Amygdala (tissue), 56 donors: ENCODE results near the gene RNU6-9.
"Not testable (repeated sequence)": the region's sequence is repeated elsewhere in the genome, so short reads cannot be mapped to it uniquely, and the experiment has no call there.

Experiments used
- DNase-seq, 56 donors: peaks; one replicate each; lab custom pipeline; 2025; lab: John Stamatoyannopoulos, UW

Gene RNU6-9

DNA sequence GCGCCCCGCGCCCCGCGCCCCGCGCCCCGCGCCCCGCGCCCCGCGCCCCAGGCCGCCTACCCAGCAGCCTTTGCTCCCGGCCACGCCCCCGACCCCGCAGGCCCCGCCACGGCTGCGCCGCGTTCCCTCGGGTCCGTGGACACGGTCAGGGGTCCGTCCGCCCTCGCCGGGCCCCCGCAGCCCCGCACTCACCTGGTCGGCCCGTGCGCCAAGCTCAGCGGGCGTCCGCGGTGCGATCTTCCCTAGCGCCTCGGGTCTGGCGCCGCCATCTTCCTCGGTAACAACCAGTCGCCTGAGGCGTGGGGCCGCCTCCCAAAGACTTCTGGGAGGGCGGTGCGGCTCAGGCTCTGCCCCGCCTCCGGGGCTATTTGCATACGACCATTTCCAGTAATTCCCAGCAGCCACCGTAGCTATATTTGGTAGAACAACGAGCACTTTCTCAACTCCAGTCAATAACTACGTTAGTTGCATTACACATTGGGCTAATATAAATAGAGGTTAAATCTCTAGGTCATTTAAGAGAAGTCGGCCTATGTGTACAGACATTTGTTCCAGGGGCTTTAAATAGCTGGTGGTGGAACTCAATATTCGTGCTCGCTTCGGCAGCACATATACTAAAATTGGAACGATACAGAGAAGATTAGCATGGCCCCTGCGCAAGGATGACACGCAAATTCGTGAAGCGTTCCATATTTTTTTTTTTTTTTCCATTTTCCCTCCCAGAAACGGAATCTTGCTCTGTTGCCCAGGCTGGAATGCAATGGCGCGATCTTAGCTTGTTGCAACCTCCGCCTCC, at the start of gene RNU6-9, which contains the start of gene MED16:
TSS of gene RNU6-9 (plus strand) at position 591 of the 796 bp plus-strand sequence.
TSS of gene MED16 (minus strand) at position 294 of the 796 bp plus-strand sequence. CDS start 2,056 bp downstream, outside the sequence.
- DNase-seq: peak; percentile 33 to 94 (median 82)

DNA sequence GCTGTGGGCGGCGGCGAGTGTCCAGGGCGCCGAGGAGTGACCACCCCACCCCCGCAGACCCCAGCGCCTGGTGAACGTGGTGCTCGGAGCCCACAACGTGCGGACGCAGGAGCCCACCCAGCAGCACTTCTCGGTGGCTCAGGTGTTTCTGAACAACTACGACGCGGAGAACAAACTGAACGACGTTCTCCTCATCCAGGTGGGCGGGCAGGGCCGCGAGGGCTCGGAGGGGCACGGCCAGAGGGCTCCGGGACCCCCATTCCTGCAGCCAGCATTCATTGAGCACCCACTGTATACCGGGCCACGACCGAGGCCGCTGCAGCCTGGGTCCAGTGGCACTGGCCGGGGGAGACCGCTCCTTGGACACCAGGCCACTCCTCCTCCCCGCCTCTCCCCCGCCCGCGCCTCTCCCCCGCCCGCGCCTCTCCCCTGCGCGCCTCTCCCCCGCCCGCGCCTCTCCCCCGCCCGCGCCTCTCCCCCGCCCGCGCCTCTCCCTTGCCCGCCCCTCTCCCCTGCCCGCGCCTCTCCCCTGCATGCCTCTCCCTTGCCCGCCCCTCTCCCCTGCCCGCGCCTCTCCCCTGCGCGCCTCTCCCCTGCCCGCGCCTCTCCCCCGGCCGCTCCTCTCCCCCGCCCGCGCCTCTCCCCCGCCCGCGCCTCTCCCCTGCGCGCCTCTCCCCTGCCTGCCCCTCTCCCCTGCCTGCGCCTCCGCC, 49.3 kb upstream of the RNU6-9 start:
- DNase-seq: peak in 1 of 56 donors; percentile 52

GRCh38 chr19:844546-844971, 48.7 kb upstream of the RNU6-9 start:
- DNase-seq: no peak

GRCh38 chr19:845707-846521, 47.4 kb upstream of the RNU6-9 start:
- DNase-seq: no peak

DNA sequence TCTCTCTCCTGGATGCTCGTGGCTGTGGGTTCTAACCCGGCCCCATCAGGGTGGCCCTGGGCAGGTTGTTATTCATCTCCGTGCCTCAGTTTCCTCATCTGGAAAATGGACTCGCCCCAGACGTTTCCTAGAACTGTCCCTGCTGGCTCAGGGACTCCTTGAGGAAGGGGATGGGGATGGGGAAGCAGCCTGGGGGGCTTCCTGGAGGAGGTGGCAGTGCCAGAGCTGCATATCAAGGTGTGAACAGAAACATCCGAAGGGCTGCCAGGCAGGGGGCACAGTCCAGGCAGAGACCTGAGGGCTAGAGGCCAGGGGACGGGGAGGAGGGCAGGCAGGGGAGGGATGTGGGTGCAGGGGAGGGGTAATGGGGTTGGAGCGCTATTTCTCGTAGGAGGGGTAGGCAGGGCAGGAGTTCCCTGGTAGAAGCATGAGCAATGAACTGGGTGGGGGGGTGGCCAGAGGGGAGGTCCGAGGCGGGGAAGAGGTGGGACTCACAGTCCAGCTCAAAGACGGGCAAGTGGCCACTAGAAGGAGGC, 44.8 kb upstream of the RNU6-9 start:
- no peak for DNase-seq

- DNase-seq: not testable (repeated sequence)
These were observed 44.1 kb upstream of the RNU6-9 start for GRCh38 chr19:849195-849594.

- DNase-seq: peak in 17 of 56 donors; percentile 6 to 65 (median 28)
These were observed 42.9 kb upstream of the RNU6-9 start for GRCh38 chr19:850221-850978.

DNA sequence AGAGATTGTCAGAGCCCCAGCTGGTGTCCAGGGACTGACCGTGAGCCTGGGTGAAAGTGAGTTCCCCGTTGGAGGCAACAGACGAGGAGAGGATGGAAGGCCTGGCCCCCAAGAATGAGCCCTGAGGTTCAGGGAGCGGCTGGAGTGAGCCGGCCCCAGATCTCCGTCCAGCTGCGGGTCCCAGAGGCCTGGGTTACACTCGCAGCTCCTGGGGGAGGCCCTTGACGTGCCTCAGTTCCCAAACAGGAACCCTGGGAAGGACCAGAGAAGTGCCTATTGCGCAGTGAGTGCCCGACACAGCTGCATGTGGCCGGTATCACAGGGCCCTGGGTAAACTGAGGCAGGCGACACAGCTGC, 42.3 kb upstream of the RNU6-9 start:
- no peak for DNase-seq

DNA sequence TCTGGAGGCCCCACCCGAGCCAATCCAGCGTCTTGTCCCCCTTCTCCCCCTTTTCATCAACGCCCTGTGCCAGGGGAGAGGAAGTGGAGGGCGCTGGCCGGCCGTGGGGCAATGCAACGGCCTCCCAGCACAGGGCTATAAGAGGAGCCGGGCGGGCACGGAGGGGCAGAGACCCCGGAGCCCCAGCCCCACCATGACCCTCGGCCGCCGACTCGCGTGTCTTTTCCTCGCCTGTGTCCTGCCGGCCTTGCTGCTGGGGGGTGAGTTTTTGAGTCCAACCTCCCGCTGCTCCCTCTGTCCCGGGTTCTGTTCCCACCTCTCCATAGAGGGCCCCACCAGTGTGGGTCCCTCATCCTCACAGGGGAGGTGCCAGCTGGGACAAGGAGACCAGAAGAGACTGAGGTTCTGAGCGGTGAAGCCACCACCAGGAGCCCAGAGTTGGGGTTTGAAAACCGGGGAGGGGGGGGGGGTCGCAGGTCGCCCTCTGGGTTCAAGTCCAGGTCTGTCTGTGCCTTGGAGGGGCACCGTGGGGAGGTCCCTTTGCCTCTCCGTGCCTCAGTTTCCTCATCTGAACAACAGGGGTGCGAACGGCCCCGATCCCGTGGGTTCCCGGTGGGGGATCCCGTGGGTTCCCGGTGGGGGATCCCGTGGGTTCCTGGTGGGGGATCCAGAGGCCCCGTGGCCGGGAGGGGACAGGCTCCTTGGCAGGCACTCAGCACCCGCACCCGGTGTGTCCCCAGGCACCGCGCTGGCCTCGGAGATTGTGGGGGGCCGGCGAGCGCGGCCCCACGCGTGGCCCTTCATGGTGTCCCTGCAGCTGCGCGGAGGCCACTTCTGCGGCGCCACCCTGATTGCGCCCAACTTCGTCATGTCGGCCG, 40.9 kb upstream of the RNU6-9 start, which contains the start of gene ELANE:
TSS of gene ELANE (plus strand) at position 168 of the 878 bp plus-strand sequence. CDS start at position 194, 26 bp downstream.
- no peak for DNase-seq

GRCh38 chr19:853014-853585, 40.2 kb upstream of the RNU6-9 start:
- no peak for DNase-seq

DNA sequence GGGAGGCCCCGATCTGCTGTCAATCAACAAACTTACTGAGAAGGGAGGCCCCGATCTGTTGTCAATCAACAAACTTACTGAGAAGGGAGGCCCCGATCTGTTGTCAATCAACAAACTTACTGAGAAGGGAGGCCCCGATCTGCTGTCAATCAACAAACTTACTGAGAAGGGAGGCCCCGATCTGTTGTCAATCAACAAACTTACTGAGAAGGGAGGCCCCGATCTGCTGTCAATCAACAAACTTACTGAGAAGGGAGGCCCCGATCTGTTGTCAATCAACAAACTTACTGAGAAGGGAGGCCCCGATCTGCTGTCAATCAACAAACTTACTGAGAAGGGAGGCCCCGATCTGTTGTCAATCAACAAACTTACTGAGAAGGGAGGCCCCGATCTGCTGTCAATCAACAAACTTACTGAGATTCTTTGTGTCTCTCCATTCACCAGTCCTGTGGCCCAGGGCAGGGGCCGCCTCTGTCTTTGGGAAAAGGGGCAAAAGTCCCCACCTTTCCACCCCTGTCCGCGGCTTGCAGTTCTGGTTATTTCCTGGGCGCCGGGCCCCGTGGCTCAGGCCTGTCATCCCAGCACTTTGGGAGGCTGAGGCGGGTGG, 39.6 kb upstream of the RNU6-9 start:
- DNase-seq: not testable (repeated sequence)

GRCh38 chr19:854549-854948, 38.7 kb upstream of the RNU6-9 start:
- DNase-seq: no peak

- DNase-seq: no peak
These were observed 38.1 kb upstream of the RNU6-9 start for GRCh38 chr19:855142-855541.

DNA sequence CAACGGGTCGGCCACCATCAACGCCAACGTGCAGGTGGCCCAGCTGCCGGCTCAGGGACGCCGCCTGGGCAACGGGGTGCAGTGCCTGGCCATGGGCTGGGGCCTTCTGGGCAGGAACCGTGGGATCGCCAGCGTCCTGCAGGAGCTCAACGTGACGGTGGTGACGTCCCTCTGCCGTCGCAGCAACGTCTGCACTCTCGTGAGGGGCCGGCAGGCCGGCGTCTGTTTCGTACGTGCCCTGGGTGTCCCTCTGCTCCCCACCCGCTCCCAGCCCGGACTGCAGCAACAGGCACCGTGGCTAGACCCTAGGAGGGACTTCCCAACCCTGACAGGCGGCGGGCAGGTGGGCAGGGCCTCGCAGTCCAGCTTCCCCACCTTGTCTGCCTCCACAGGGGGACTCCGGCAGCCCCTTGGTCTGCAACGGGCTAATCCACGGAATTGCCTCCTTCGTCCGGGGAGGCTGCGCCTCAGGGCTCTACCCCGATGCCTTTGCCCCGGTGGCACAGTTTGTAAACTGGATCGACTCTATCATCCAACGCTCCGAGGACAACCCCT, 37.6 kb upstream of the RNU6-9 start:
- no peak for DNase-seq

DNA sequence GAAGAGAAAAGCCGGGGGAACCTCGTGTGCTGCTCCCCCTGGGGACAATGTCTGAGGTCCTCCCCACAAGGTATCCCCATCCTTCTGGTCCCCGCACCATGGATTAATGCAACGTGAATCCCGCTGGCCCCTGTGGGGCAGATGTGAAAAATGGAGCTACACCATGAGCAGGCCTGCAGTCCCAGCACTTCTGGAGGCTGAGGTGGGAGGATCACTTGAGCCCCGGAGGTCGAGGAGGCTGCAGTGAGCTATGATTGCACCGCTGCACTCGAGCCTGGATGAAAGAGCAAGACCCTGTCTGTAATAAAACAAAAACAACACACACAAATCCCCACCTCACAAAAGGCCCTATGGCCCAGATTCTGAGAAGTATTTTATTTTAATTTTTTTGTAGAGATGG, 35.0 kb upstream of the RNU6-9 start:
- no peak for DNase-seq

- peak in 4 of 56 donors; percentile 5 to 34 (median 25) for DNase-seq
These were observed 34.1 kb upstream of the RNU6-9 start, which contains the start of gene CFD for GRCh38 chr19:858868-859843. TSS of gene CFD (plus strand) at chr19:859664. CDS start at chr19:859690, 26 bp downstream.
